LoVo (cell line): Measurements from ENCODE around the gene XXYLT1.
"Not testable (repeated sequence)": the region's sequence is repeated elsewhere in the genome, so short reads cannot be mapped to it uniquely, and the experiment has no call there.

Experiments
- DNase-seq: peaks from one replicate; pipeline ENCODE4 v3.0.0-alpha.2; 2016; ENCODE audit warnings: low spot score

XXYLT1 gene, protein sequence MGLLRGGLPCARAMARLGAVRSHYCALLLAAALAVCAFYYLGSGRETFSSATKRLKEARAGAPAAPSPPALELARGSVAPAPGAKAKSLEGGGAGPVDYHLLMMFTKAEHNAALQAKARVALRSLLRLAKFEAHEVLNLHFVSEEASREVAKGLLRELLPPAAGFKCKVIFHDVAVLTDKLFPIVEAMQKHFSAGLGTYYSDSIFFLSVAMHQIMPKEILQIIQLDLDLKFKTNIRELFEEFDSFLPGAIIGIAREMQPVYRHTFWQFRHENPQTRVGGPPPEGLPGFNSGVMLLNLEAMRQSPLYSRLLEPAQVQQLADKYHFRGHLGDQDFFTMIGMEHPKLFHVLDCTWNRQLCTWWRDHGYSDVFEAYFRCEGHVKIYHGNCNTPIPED

GRCh38 chr3:195270817-195271409 lies at the start of gene XXYLT1:
TSS of gene XXYLT1 (minus strand) at chr3:195271159. CDS start at chr3:195271058, 101 bp downstream.
- peak; percentile 87 for DNase-seq

DNA sequence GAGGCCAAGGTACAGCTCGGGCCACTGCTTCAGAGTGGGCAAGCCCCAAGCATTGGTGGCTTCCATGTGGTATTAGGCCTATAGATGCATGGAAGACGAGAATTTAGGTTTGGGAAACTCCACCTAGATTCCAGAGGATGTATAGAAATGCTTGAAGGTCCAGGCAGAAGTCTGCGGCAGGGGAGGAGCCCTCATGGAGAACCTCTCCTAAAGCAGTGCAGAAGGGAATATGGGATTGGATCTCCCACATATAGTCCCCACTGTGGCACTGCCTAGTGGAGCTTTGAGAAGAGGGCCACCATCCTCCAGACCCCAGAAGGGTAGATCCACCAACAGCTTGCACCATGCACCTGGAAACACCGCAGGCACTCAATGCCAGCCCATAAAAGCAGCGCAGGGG lies 48.1 kb upstream of the XXYLT1 start:
- no peak for DNase-seq

DNA sequence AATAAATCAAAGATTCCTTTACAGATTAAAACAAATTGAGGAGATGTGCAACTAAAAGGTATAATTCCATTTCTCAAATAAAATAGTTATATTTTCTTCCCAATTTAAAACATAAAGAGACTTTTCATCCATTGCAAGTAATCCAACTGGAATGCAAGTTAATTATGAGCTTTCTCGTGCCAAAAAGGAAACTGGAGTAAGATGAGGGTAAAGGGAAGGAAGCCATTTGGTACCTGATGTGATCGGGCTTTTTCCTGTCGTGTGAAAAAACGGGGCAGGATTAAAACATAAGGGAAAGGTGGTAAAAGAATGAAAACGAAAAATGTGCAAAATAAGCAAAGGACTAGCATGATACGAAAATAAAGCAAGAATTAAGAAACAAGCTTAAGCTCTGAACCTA lies 41.8 kb upstream of the XXYLT1 start:
- DNase-seq, result no peak

GRCh38 chr3:195307711-195308110 lies 36.8 kb upstream of the XXYLT1 start:
- no peak for DNase-seq

GRCh38 chr3:195306369-195306768 lies 35.4 kb upstream of the XXYLT1 start:
- no peak for DNase-seq

DNA sequence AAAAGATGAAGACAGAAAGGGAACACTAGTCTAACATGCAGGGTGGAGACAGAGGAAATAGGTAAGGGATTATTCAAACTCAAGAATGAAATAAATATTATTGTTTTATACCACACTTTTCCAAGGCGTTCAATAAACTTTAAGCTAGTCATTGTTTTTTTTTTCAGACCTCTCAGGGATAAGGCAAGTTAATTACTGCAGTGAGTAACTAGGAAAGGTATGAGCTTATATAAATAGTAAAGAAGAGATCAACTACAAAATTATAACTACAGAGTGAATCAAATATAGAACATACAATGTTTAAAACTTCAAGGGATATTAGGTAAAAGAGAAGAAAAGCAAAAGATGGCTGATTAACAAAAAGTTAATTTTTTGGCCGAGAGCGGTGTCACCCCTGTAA lies 31.5 kb upstream of the XXYLT1 start:
- DNase-seq, result no peak

- no peak for DNase-seq
Measured at GRCh38 chr3:195297446-195297845, 26.5 kb upstream of the XXYLT1 start.

DNA sequence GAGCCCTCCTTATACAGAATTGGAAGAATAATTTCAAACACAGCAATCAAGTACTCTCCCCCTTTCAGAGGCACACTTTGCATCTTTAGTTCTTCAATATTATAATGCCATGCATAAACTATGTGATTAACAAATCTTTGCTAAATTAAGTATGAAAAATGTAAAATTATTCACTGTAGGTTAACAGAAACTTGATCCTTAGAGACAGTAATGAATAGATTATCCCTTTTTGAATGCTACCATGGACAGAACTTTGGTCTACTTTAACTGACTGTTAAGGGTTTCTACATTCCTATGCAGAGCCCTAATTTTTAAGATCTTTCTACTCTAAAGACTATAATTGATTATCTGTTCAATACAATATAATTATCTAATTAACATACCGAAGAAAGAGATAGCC lies 25.7 kb upstream of the XXYLT1 start:
- DNase-seq, result no peak

- DNase-seq, result no peak
Measured at GRCh38 chr3:195291121-195291520, 20.2 kb upstream of the XXYLT1 start.

GRCh38 chr3:195290643-195291042 lies 19.7 kb upstream of the XXYLT1 start:
- not testable (repeated sequence) for DNase-seq

DNA sequence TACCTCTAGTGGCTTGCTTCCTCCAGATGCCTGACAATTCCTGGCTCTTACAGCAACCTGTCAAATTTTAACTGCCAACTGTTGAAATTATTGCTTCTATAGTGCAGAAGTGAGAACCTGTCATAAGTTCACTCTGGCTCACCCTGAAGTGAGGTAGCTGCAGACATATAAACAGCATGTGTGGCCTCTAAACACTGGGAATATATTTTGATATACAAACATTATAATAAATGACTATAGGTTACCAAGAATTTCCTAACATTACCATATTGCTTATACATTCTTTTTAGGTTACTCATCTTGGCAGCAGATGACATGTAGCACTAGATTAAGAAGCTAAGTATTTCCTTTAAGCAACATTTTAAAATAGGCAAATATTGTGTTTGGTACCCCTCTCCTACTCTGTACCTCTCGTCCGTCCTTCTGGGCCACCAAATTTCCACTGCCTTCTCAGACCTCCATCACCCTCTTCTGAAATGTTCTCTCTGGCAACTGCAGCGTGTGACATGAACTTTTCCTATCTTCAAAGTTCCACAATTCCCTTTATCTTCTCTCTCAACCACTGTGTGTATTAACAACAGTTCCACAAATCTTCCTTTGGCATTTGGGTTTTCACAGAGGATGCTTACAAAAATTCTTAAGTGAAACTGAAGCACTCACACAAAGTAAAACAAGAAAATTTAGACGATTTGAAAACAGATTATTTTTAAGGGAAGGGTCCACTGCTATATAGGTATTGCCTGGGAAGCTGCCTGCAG lies 15.3 kb upstream of the XXYLT1 start:
- DNase-seq, result no peak

DNA sequence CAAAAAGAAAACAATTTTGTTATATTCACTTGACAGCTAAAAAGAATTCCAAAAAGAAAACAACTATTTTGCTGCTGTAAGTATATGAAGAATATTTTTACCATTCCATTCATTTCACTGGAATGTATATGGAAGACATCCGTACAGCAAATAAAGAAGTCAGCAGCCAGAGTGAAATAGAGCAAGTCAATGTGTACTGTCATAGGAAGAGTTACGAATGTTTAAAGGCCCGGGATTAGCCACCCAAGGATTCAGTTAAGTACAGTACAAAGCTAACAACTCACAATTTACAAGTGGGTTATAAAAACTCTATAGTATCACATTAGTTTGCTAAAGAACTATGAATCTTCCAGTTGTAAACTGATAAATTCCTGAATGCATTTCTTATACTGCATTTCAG lies 14.4 kb upstream of the XXYLT1 start:
- DNase-seq, result no peak

DNA sequence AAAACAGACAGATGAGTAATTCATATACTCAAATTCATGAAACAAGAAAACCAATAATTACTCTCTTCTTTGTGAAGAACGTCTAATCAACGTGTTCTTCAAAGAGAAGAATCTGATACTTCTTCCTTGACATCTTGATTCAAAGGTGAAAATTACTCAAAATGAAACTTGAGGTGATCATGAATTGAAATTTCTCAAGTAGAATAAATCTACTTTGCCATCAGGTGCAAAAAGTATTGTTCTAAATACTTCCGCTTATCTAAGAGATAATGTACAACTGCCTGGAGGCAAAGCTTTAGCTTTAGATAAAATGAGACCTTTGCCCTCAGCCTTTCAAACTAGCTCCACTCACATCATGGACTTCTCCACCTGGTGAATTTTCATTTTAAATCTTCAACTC lies 13.9 kb upstream of the XXYLT1 start:
- DNase-seq, result peak; percentile 46

GRCh38 chr3:195282961-195283360 lies 12.0 kb upstream of the XXYLT1 start:
- no peak for DNase-seq

DNA sequence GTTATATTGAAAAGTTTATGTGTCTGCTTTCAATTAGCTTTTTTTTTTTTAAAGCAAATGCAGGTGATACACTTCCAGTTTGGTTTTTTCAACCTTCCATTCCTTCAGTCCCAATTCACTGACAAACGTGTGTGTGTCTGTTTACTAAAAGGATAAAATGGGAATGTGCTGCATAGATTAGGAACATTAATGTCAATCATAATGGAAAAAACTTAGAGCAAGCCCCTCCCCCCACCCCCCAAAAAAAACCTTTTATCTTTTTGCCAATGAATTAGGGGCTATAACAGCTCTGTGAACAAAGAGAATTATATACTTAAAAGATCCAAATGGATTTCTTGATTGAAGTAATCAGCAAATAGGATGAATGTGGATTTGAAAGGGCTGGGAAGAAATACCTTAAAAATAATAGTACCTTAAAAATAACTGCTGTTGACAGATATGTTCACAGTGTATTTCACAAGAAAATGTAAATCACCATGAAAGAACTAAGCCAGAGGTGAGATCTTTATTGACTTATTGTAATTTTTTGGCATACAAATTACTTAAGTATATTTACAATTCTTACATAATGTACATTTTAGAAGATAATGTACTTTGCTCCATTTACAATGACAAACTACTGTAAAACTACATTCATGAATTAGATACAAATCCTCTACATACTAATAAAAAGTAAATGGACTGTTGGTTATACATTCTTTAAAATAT lies 3.5 kb upstream of the XXYLT1 start:
- no peak for DNase-seq

GRCh38 chr3:195271410-195272243 lies 668 bp upstream of the XXYLT1 start:
- peak; percentile 86 for DNase-seq

DNA sequence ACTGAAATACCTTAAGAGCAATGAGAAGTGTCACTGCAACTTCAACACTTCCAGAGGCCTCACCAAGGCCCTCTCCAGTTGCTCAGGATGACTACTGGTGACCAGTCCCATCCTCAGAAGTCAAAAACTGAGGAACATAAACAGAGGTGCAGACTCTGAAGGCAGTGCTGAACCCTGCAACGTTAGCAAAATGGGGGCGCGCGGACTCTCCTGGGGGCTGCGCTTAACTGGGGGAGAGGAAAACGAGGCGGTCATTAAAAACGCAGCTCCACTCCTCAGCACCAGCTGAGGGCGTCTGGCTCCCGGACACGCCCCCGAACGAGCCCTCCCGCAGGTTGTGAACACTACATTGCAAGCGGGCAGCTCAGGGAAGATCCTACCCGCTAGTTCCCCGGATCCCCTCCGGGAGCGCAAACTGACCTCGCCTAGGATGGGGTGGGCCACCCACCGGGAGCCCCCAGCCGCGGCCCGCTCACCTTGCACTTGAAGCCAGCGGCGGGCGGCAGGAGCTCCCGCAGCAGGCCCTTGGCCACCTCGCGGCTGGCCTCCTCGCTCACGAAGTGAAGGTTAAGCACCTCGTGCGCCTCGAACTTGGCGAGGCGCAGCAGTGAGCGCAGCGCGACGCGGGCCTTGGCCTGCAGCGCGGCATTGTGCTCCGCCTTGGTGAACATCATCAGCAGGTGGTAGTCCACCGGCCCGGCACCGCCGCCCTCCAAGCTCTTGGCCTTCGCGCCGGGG lies 711 bp downstream of the XXYLT1 start:
- peak; percentile 57 for DNase-seq

DNA sequence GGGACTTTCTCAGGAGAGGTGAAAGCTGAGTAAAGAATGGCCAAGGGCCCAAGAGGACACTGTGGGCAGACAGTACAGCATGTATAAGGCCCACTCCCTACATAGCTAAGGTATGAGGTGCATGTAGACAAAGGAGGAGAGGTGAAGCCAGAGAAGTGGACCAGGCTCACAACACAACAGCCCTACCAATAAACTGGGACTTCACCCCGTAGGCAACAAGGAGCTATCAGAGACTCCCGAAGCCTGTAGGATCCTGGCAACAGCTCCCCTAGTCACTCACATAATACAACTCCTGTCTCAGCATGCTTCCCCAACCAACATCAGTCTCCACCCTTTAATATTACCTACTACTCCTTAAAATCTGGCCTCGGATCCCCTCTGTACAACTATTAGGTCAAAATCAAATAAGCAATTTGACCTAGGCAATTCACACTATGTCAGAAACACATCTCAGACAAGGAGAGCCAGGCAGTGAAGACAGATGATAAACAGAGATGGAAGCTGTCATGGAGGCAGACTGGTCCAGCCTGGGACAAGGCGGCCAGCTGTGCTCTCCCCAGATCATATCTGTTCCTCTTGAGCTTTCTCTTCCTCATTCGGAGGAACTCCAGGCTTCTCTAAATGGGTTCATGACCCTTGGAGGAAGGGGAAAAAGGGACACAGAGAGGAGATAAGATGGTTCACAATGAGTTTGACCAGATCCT lies 1.4 kb downstream of the XXYLT1 start:
- no peak for DNase-seq

DNA sequence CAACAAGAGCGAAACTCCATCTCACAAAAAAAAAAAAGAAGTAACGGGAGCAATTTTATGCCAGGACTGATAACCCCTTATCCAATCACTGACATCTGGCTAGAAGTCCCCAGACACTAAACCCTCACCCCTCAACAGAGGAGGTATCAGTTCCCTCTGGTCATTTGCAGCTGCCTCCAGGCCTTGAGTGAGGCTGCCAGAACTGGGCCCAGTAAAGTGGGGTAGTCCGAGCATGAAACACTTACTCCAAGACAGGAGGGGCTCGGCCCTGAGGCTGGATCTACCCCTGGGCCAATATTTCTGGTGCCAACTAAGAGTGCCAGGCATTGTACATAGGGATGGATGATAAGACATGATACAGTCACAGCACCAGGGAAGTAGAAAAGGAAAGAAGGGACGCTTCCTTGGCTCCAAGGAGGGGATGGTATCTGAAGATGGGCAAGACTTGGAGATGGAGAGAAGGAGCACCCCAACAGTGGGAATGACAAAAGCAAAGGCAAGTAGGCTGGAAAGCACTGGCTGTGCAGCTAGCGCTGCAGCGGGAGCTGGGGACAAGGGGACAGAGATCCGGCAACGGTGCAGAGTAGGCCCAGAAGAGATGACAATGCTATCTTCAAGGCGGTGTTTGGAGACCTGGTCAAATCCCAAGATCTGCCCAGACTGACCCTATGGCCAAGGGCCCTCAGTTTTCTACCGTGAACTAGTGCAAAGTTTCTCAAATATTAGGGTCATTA lies 2.2 kb downstream of the XXYLT1 start:
- no peak for DNase-seq
